ENCODE measurements around the gene CEACAM21. TPM values are rescaled to one million over a fixed set of nuclear protein-coding genes. Genes with fewer than 3 reads are reported as not detected.
A peak's percentile ranks its signal among the peaks of the same experiment; 100 is the strongest.

Gene CEACAM21
- polyA plus RNA-seq, 3 donors: 2.1 to 6.4 (median 4.1) TPM

DNA sequence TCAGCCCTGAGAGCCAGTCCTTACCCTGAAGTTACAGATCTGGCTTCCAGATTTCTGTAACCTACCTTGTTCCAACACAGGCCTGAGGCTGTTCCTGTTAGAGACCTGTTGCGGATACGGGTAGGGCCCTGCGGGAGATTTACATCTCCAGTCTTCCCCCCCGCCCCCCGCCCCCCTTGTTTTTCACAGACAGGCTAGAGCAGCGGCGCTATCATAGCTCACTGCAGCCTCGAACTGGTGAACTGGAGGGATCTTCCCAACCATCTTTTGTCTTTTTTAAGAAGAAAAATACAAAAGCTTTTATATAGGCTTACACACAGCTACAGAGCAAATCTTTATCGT, 10.6 kb upstream of the CEACAM21 start:
- no peak overlapping the region for H3K27ac ChIP-seq (ENCODE audit: low read depth in 1 of 2, low read length in 2 of 2)

GRCh38 chr19:41566001-41566400, 10.0 kb upstream of the CEACAM21 start:
- peaks cover 25 to 42% of the 10 kb centered on the region in 2 donors for H3K27me3 ChIP-seq (ENCODE audit: control insufficient read depth in 2 of 2, insufficient read depth in 2 of 2, low read length in 2 of 2)
- no peak overlapping the region for H3K4me3 ChIP-seq (replicated peaks in 1 of 3; ENCODE audit: low read depth in 2 of 3, low read length in 3 of 3)
- no peaks in the 10 kb centered on the region for H4K20me1 ChIP-seq (ENCODE audit: insufficient read depth, low read length)
- Mint-ChIP-seq H3K27ac (no peak overlapping the region), H3K27me3 (ENCODE audit: low read depth in 3 of 3) (peaks cover 37 to 46% (median 37%) of the 10 kb centered on the region in 3 donors), H3K4me1 (peaks cover 22% of the 10 kb centered on the region), H3K9me3 (peaks cover 0 to 7% (median 5%) of the 10 kb centered on the region in 7 donors), H3K4me3 (peak overlapping the region in 1 of 2 donors; percentile 67), H3K36me3 (peaks cover 4 to 10% of the 10 kb centered on the region in 2 donors)
- intact Hi-C loops (cut with micrococcal nuclease): loop anchor here (5.0 to 10.0 kb wide), 2 partner anchors 49 to 51 kb away; no protein-coding TSS in a partner anchor
- H3K27ac ChIP-seq (ENCODE audit: low read depth in 1 of 2, low read length in 2 of 2): no peak overlapping the region
- H3K4me1 ChIP-seq (ENCODE audit: control insufficient read depth in 1 of 2, insufficient read depth in 2 of 2, low read length in 2 of 2): peaks cover 20 to 24% of the 10 kb centered on the region in 2 donors
- no peaks in the 10 kb centered on the region for H3K79me2 ChIP-seq (ENCODE audit: insufficient read depth, low read length)
- TF ChIP-seq, protein P1, sequence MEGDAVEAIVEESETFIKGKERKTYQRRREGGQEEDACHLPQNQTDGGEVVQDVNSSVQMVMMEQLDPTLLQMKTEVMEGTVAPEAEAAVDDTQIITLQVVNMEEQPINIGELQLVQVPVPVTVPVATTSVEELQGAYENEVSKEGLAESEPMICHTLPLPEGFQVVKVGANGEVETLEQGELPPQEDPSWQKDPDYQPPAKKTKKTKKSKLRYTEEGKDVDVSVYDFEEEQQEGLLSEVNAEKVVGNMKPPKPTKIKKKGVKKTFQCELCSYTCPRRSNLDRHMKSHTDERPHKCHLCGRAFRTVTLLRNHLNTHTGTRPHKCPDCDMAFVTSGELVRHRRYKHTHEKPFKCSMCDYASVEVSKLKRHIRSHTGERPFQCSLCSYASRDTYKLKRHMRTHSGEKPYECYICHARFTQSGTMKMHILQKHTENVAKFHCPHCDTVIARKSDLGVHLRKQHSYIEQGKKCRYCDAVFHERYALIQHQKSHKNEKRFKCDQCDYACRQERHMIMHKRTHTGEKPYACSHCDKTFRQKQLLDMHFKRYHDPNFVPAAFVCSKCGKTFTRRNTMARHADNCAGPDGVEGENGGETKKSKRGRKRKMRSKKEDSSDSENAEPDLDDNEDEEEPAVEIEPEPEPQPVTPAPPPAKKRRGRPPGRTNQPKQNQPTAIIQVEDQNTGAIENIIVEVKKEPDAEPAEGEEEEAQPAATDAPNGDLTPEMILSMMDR (IDR thresholded peaks at IDR 0.05): no peak
- no peak overlapping the region for H3K9ac ChIP-seq (ENCODE audit: insufficient read depth, low read length, poor library complexity, severe bottlenecking)
- DNase-seq: no peak
- no CpG with 5 or more reads among the region's 3 CpGs for WGBS (ENCODE audit: insufficient coverage)
- H3K9me3 ChIP-seq (replicated peaks in 1 of 2; ENCODE audit: control insufficient read depth in 1 of 2, insufficient read depth in 1 of 2, low read length in 2 of 2): no peaks in the 10 kb centered on the region
- no peaks in the 10 kb centered on the region for H3K36me3 ChIP-seq (replicated peaks in 1 of 2; ENCODE audit: control insufficient read depth in 1 of 2, insufficient read depth in 2 of 2, low read length in 2 of 2)
- no peak overlapping the region for H3K4me2 ChIP-seq (replicated peaks; ENCODE audit: extremely low read depth, low read length, poor library complexity, severe bottlenecking)
- H2AFZ ChIP-seq (ENCODE audit: insufficient read depth, low read depth, low read length, poor library complexity, severe bottlenecking): no peak overlapping the region

More for the DNA sequence above, 10.6 kb upstream of the CEACAM21 start:
- peak overlapping the region; percentile 27 to 62 for H3K4me3 Mint-ChIP-seq
- H3K27ac Mint-ChIP-seq: no peak overlapping the region
- H4K20me1 ChIP-seq (ENCODE audit: insufficient read depth, low read length): no peaks in the 10 kb centered on the region
- no peak overlapping the region for H3K4me3 ChIP-seq (replicated peaks in 1 of 3; ENCODE audit: low read depth in 2 of 3, low read length in 3 of 3)
- H3K4me1 ChIP-seq (ENCODE audit: control insufficient read depth in 1 of 2, insufficient read depth in 2 of 2, low read length in 2 of 2): peaks cover 20 to 23% of the 10 kb centered on the region in 2 donors
- H3K9me3 ChIP-seq (replicated peaks in 1 of 2; ENCODE audit: control insufficient read depth in 1 of 2, insufficient read depth in 1 of 2, low read length in 2 of 2): no peaks in the 10 kb centered on the region
- H3K9me3 Mint-ChIP-seq: peaks cover 0 to 7% (median 5%) of the 10 kb centered on the region in 7 donors
- no peaks in the 10 kb centered on the region for H3K36me3 ChIP-seq (replicated peaks in 1 of 2; ENCODE audit: control insufficient read depth in 1 of 2, insufficient read depth in 2 of 2, low read length in 2 of 2)
- peaks cover 25 to 42% of the 10 kb centered on the region in 2 donors for H3K27me3 ChIP-seq (ENCODE audit: control insufficient read depth in 2 of 2, insufficient read depth in 2 of 2, low read length in 2 of 2)
- TF ChIP-seq, protein P1 (IDR thresholded peaks at IDR 0.05): no peak
- H3K79me2 ChIP-seq (ENCODE audit: insufficient read depth, low read length): no peaks in the 10 kb centered on the region
- no peak overlapping the region for H3K9ac ChIP-seq (ENCODE audit: insufficient read depth, low read length, poor library complexity, severe bottlenecking)
- WGBS (ENCODE audit: insufficient coverage): no CpG with 5 or more reads among the region's 9 CpGs
- peaks cover 4 to 10% of the 10 kb centered on the region in 2 donors for H3K36me3 Mint-ChIP-seq
- peak overlapping the region; percentile 47 for H3K4me2 ChIP-seq (replicated peaks; ENCODE audit: extremely low read depth, low read length, poor library complexity, severe bottlenecking)
- H3K27me3 Mint-ChIP-seq (ENCODE audit: low read depth in 3 of 3): peaks cover 37 to 46% (median 37%) of the 10 kb centered on the region in 3 donors
- peak overlapping the region; percentile 4 for H2AFZ ChIP-seq (ENCODE audit: insufficient read depth, low read depth, low read length, poor library complexity, severe bottlenecking)
- no peak for DNase-seq
- peaks cover 20% of the 10 kb centered on the region for H3K4me1 Mint-ChIP-seq
- intact Hi-C loops (cut with micrococcal nuclease): loop anchor here (5.0 to 10.0 kb wide), 2 partner anchors 48 to 51 kb away; no protein-coding TSS in a partner anchor
